Endothelial cell (in vitro differentiated cells): ENCODE results near the gene RPL37. TPM values are rescaled to one million over a fixed set of nuclear protein-coding genes. Genes with fewer than 3 reads are reported as not detected.
"Not testable (repeated sequence)": the region's sequence is repeated elsewhere in the genome, so short reads cannot be mapped to it uniquely, and the experiment has no call there.

ENCODE experiments used
- DNase-seq: peaks from one replicate; pipeline ENCODE4 v3.0.0; 2021; ENCODE audit warnings: low spot score
- H3K27ac Mint-ChIP-seq: one replicate; pipeline ENCODE4 v1.8.0; 2021; ENCODE audit warnings: mixed read lengths, inconsistent platforms; ENCODE audit not compliant: unreplicated experiment
- H3K27me3 Mint-ChIP-seq: one replicate; pipeline ENCODE4 v1.8.0; 2021; ENCODE audit warnings: mild to moderate bottlenecking, moderate library complexity, mixed read lengths, inconsistent platforms; ENCODE audit not compliant: unreplicated experiment
- H3K36me3 Mint-ChIP-seq: one replicate; pipeline ENCODE4 v1.8.0; 2021; ENCODE audit warnings: mild to moderate bottlenecking, low read depth, mixed read lengths, inconsistent platforms; ENCODE audit not compliant: unreplicated experiment
- H3K4me1 Mint-ChIP-seq: one replicate; pipeline ENCODE4 v1.8.0; 2021; ENCODE audit warnings: mild to moderate bottlenecking, mixed read lengths, inconsistent platforms; ENCODE audit not compliant: unreplicated experiment
- H3K4me3 Mint-ChIP-seq: one replicate; pipeline ENCODE4 v1.8.0; 2021; ENCODE audit warnings: mild to moderate bottlenecking, mixed read lengths, inconsistent platforms; ENCODE audit not compliant: unreplicated experiment
- H3K9me3 Mint-ChIP-seq: one replicate; pipeline ENCODE4 v1.8.0; 2021; ENCODE audit warnings: mixed read lengths, inconsistent platforms; ENCODE audit not compliant: unreplicated experiment
- CTCF ChIP-seq: fragments of 200-600 bp; sonication (generic); IDR thresholded peaks from one replicate; pipeline ENCODE4 v1.5.0; 2021; ENCODE audit warnings: antibody characterized with exemption; ENCODE audit not compliant: unreplicated experiment
- long read RNA-seq: library from polyadenylated mRNA; unstranded; transcript quantifications from one replicate; pipeline ENCODE4 v2.0.0, GENCODE V29; 2020; ENCODE audit not compliant: unreplicated experiment
- total RNA-seq: library from RNA; stranded (reverse); fragmentation: NEBNext Ultra II Directional; extraction: Animal tissue kit (Norgen Biotek cat#: 25700); gene quantifications from one replicate; pipeline ENCODE4 v1.2.1, GENCODE V29; 2021; ENCODE audit not compliant: unreplicated experiment

RPL37 gene
- total RNA-seq: 1,272 TPM
- long read RNA-seq, full-length matches to known transcripts: 272 of 361 reads
- long read RNA-seq, partial matches to known transcripts: 72 of 361 reads
- long read RNA-seq, other reads (novel, unspliced or antisense): 17 of 361 reads

- no peak for TF ChIP-seq CTCF
- H3K4me1 Mint-ChIP-seq: peaks cover 41% of the 10 kb centered on the region
These were observed at the start of gene RPL37 for GRCh38 chr5:40834849-40835787. Gene RPL37 (minus strand): TSS chr5:40835222. CDS start chr5:40835185, 37 bp downstream.

GRCh38 chr5:40883051-40883450, 48.0 kb upstream of the RPL37 start:
- not testable (repeated sequence) for H3K4me1 Mint-ChIP-seq, H3K36me3 Mint-ChIP-seq, DNase-seq, H3K4me3 Mint-ChIP-seq, H3K27me3 Mint-ChIP-seq, H3K27ac Mint-ChIP-seq, H3K9me3 Mint-ChIP-seq

More at GRCh38 chr5:40834849-40835787, at the start of gene RPL37:
- peak within 1 kb of the TSS; percentile 95 for H3K27ac Mint-ChIP-seq
- peaks cover 39% of the 10 kb centered on the region for H3K36me3 Mint-ChIP-seq
- peak within 1 kb of the TSS; percentile 99 for H3K4me3 Mint-ChIP-seq
- H3K9me3 Mint-ChIP-seq: no peaks in the 10 kb centered on the region
- peak; percentile 85 for DNase-seq
- H3K27me3 Mint-ChIP-seq: peaks cover 16% of the 10 kb centered on the region

GRCh38 chr5:40882291-40882690, 47.3 kb upstream of the RPL37 start:
- peaks cover 6% of the 10 kb centered on the region for H3K9me3 Mint-ChIP-seq
- no peak for DNase-seq
- no peak overlapping the region for H3K27ac Mint-ChIP-seq
- H3K4me1 Mint-ChIP-seq: no peaks in the 10 kb centered on the region
- H3K4me3 Mint-ChIP-seq: no peak overlapping the region
- no peaks in the 10 kb centered on the region for H3K36me3 Mint-ChIP-seq
- H3K27me3 Mint-ChIP-seq: no peaks in the 10 kb centered on the region
- TF ChIP-seq CTCF: no peak

DNA sequence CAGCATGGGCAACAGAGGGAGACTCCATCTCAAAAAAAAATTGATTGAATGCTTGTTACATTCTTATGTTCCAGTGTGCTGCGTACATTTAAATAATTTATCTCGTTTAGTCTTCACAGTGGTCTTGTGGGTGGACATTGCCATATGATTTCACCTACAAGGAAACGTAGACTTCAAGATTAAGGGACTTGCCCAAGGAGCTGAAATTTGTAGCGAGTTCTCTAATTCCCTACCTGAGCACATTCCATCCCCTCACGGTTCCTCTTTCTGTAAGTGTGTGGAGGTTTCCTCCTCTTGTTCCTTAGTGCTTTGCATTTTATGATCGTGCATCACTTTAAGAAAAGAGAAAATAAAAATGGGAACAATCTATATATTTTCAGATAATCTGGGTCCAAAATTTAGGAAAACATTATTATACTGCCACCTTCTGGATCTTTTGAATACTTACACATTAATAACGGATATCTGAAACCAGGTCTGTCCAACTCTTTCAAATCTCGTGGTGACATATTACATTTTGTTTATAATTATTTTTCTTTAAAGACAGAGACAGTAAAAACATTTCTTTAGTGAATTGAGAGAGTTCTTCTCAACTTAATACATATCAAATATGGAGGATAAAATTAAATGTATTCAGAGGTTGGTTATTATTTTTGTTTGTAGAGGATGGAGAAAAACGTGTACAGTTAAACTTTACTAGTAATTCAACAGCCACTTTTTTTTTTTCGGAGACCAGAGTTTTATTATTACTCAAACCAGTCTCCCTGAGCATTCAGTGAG, 44.3 kb upstream of the RPL37 start:
- H3K36me3 Mint-ChIP-seq: no peaks in the 10 kb centered on the region
- TF ChIP-seq CTCF: peak; percentile 84
- H3K27me3 Mint-ChIP-seq: peaks cover under 1% of the 10 kb centered on the region
- no peaks in the 10 kb centered on the region for H3K4me1 Mint-ChIP-seq
- H3K4me3 Mint-ChIP-seq: no peak overlapping the region
- H3K27ac Mint-ChIP-seq: no peak overlapping the region
- no peak for DNase-seq
- H3K9me3 Mint-ChIP-seq: peaks cover 10% of the 10 kb centered on the region

GRCh38 chr5:40877371-40877988, 42.5 kb upstream of the RPL37 start:
- no peak for DNase-seq
- no peak for TF ChIP-seq CTCF
- Mint-ChIP-seq H3K27me3 (peaks cover 1% of the 10 kb centered on the region), H3K4me1 (no peaks in the 10 kb centered on the region), H3K36me3 (no peaks in the 10 kb centered on the region), H3K4me3 (peak overlapping the region; percentile 16), H3K27ac (no peak overlapping the region), H3K9me3 (peaks cover 10% of the 10 kb centered on the region)
